ENCODE measurements around the gene RHOD. TPM values are rescaled to one million over a fixed set of nuclear protein-coding genes. Genes with fewer than 3 reads are reported as not detected.
A peak's percentile ranks its signal among the peaks of the same experiment; 100 is the strongest.

Gene RHOD
- total RNA-seq, 2 donors from 2014 or later, result 39.1 to 68.5 TPM

DNA sequence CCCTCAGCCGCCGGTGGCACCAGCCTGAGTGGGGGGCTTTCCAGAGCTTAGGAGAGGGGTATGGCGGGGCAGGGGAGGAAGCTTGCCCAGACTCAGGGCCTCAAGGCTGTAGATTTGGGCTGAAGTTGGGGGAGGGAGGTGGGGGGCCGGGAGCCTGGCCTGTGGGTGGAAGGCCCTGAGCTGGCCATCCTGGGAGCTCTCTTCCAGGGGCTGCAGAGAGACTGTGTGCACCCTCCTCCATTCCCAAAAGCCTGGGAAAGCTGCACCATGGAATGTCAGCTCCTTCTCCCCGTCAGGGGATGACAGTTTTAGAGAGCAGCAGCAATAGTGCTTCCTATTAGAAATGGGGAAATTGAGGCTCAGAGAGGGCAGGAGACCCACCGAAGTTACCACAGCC lies 32.7 kb upstream of the RHOD start:
- Histone ChIP-seq H3K27me3 (peaks cover 0 to 7% of the 10 kb centered on the region in 2 donors), H3K36me3 (no peaks in the 10 kb centered on the region), H3K27ac (no peak overlapping the region), H3K9me3 (no peaks in the 10 kb centered on the region), H3K4me3 (peak overlapping the region in 1 of 2 donors; percentile 52), H3K4me1 (peaks cover 0 to 17% of the 10 kb centered on the region in 2 donors)
- no peak for DNase-seq (ENCODE audit: low spot score)
- TF ChIP-seq, protein P1, sequence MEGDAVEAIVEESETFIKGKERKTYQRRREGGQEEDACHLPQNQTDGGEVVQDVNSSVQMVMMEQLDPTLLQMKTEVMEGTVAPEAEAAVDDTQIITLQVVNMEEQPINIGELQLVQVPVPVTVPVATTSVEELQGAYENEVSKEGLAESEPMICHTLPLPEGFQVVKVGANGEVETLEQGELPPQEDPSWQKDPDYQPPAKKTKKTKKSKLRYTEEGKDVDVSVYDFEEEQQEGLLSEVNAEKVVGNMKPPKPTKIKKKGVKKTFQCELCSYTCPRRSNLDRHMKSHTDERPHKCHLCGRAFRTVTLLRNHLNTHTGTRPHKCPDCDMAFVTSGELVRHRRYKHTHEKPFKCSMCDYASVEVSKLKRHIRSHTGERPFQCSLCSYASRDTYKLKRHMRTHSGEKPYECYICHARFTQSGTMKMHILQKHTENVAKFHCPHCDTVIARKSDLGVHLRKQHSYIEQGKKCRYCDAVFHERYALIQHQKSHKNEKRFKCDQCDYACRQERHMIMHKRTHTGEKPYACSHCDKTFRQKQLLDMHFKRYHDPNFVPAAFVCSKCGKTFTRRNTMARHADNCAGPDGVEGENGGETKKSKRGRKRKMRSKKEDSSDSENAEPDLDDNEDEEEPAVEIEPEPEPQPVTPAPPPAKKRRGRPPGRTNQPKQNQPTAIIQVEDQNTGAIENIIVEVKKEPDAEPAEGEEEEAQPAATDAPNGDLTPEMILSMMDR (IDR thresholded peaks at IDR 0.05), result no peak

DNA sequence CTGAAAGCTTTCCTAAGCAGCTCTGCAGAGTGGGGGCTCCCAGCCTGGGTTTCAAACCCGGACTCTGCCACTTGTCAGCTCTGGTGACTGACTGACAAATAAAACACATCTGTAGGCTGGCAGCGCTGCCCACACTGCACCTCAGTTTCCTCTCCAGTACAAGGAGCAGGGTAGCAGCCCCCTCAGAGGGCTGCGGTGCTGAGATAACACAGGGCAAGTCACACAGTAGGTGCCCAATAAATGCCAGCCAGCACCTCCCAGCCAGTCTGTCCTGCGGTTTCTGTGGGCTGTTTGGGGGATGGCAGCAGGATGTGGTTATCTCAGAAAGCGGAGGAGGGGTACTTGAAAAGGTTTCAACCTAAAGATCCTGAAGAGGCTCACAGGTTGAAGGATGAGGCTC lies 32.2 kb upstream of the RHOD start:
- no peak for DNase-seq (ENCODE audit: low spot score)
- Histone ChIP-seq H3K27ac (no peak overlapping the region), H3K4me3 (no peak overlapping the region), H3K4me1 (peaks cover 0 to 17% of the 10 kb centered on the region in 2 donors), H3K36me3 (no peaks in the 10 kb centered on the region), H3K9me3 (no peaks in the 10 kb centered on the region), H3K27me3 (peaks cover 0 to 7% of the 10 kb centered on the region in 2 donors)
- TF ChIP-seq, protein P1 (IDR thresholded peaks at IDR 0.05), result no peak

DNA sequence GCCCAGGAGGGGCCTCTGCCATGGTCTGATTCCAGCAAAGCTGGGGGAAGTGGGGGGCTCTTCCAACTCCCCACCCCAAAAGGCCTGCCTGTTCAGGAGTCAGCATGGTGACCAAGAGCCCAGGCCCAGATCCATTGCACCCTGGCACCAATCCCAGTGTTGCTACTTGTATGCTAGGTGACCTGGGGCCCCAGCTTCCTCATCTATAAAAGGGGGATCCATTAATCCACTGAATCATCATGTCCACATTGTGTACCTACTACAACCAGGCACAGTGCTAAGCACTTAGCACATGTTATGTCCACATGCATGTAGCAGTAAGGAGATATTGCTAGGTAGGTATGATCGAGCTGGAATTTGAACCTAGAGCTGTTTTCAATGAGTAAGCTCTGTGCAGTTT lies 31.7 kb upstream of the RHOD start:
- DNase-seq (ENCODE audit: low spot score), result no peak
- Histone ChIP-seq H3K36me3 (no peaks in the 10 kb centered on the region), H3K4me1 (peaks cover 0 to 17% of the 10 kb centered on the region in 2 donors), H3K27me3 (peaks cover 0 to 7% of the 10 kb centered on the region in 2 donors), H3K4me3 (no peak overlapping the region), H3K9me3 (no peaks in the 10 kb centered on the region), H3K27ac (no peak overlapping the region)
- TF ChIP-seq, protein P1 (IDR thresholded peaks at IDR 0.05), result no peak

DNA sequence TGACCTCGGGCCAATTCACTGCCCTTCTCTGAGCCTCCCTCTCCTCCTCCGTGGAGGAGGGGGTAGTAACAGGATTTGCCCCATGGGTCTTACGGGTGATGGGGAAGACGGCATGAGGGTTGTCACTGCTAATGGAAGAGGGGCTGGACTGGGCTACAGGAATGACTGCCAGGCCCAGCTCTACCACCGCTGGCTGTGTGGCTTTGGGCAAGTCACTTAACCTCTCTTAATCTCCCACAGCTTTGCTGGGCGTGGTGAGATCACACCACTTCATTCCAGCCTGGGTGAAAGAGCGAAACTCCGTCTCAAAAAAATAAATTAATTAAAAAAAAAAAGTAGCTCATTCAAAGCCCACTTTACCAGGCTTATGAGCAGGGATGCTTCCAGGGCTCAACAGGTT lies 30.9 kb upstream of the RHOD start:
- Histone ChIP-seq H3K9me3 (no peaks in the 10 kb centered on the region), H3K36me3 (no peaks in the 10 kb centered on the region), H3K27me3 (peaks cover 0 to 7% of the 10 kb centered on the region in 2 donors), H3K4me3 (no peak overlapping the region), H3K4me1 (peaks cover 0 to 17% of the 10 kb centered on the region in 2 donors), H3K27ac (no peak overlapping the region)
- no peak for DNase-seq (ENCODE audit: low spot score)
- TF ChIP-seq, protein P1 (IDR thresholded peaks at IDR 0.05), result no peak

DNA sequence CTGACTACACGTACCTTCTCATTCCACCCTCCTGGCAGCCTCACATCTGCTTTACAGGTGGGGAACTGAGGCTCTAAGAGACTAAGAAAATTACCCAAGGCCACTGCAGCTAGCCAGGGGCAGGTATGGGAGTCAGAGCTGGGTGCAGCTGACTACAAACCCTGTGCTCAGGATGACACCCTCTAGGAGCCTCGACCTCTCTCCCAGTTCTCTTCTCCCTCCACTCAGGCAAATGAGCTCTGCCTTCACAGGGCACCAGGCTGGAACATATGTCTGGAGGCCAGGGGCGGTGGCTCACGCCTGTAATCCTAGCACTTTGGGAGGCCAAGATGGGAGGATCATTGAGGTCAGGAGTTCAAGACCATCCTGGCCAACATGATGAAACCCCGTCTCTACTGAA lies 29.7 kb upstream of the RHOD start:
- no peak overlapping the region for H3K27ac ChIP-seq
- TF ChIP-seq, protein P1 (IDR thresholded peaks at IDR 0.05), result no peak
- no peaks in the 10 kb centered on the region for H3K9me3 ChIP-seq
- H3K4me1 ChIP-seq, result peaks cover 0 to 17% of the 10 kb centered on the region in 2 donors
- H3K27me3 ChIP-seq, result peaks cover 0 to 7% of the 10 kb centered on the region in 2 donors
- no peaks in the 10 kb centered on the region for H3K36me3 ChIP-seq
- no peak overlapping the region for H3K4me3 ChIP-seq
- no peak for DNase-seq (ENCODE audit: low spot score)

DNA sequence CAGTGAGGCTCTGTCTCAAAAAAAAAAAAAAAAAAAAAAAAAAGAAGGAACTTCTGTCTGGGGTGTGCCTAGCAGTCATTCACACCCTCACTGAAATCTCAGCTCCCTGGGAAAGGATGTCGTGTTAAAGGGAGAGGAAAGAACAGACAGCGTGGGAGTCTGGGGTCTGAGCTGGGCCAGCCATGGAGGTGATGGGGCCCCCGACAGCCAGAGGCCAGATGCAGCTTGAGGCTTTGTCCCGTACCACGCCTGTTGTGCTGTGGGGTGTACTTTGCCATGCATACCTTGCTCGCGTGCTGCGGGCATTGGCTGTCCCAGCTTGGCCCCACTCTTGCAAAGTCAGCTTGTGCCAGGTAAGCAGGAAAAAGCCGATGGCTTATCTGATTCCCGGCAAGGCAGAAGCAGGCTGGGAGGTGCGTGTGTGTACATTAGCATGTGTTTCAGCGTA lies 29.1 kb upstream of the RHOD start:
- Histone ChIP-seq H3K27me3 (peaks cover 0 to 7% of the 10 kb centered on the region in 2 donors), H3K9me3 (no peaks in the 10 kb centered on the region), H3K4me3 (no peak overlapping the region), H3K4me1 (peaks cover 0 to 12% of the 10 kb centered on the region in 2 donors), H3K36me3 (no peaks in the 10 kb centered on the region), H3K27ac (no peak overlapping the region)
- no peak for DNase-seq (ENCODE audit: low spot score)
- TF ChIP-seq, protein P1 (IDR thresholded peaks at IDR 0.05), result no peak
